Liver (tissue), 9 donors: ENCODE data around the gene STH. TPM values are rescaled to one million over a fixed set of nuclear protein-coding genes. Genes with fewer than 3 reads are reported as not detected.

Source experiments
- DNase-seq: peaks from one replicate; pipeline ENCODE4 v3.0.0-alpha.2; 2017; ENCODE audit warnings: low spot score
- H3K27ac ChIP-seq, 2 donors: one replicate each; pipeline ENCODE4 v1.7.0; 2013; ENCODE audit warnings: inconsistent platforms in 2 of 2, low read length in 2 of 2, control low read depth in 1 of 2, low read depth in 1 of 2, mild to moderate bottlenecking in 1 of 2
- H3K27me3 ChIP-seq, 4 donors: one replicate each; pipeline versions ENCODE4 v1.6.1 to v1.7.0; 2013; ENCODE audit warnings: low read length in 3 of 4, inconsistent platforms in 1 of 4, mild to moderate bottlenecking in 1 of 4, moderate library complexity in 1 of 4; ENCODE audit not compliant: control insufficient read depth in 4 of 4, insufficient read depth in 4 of 4
- H3K36me3 ChIP-seq, 4 donors: one replicate each; pipeline versions ENCODE4 v1.6.1 to v1.7.0; 2013; ENCODE audit warnings: low read length in 3 of 4, mild to moderate bottlenecking in 3 of 4, low read depth in 1 of 4, moderate library complexity in 1 of 4; ENCODE audit not compliant: control insufficient read depth in 4 of 4, insufficient read depth in 3 of 4
- H3K4me1 ChIP-seq, 4 donors: one replicate each; pipeline versions ENCODE4 v1.6.1 to v1.7.0; 2013; ENCODE audit warnings: low read length in 3 of 4, mild to moderate bottlenecking in 3 of 4, moderate library complexity in 1 of 4; ENCODE audit not compliant: control insufficient read depth in 4 of 4, insufficient read depth in 4 of 4
- H3K4me3 ChIP-seq, 3 donors: one replicate each; pipeline versions ENCODE4 v1.6.1 to v1.7.0; 2013; ENCODE audit warnings: low read length in 3 of 3, control low read depth in 1 of 3, low read depth in 1 of 3, mild to moderate bottlenecking in 1 of 3
- H3K9ac ChIP-seq, 2 donors: one replicate each; pipeline ENCODE4 v1.7.0; 2013; ENCODE audit warnings: low read length in 2 of 2, mild to moderate bottlenecking in 2 of 2, moderate library complexity in 2 of 2, control low read depth in 1 of 2, low read depth in 1 of 2
- H3K9me3 ChIP-seq, 4 donors: one replicate each; pipeline versions ENCODE4 v1.6.1 to v1.7.0; 2013; ENCODE audit warnings: low read length in 3 of 4; ENCODE audit not compliant: control insufficient read depth in 4 of 4
- ATF3 ChIP-seq: IDR thresholded peaks from 2 replicates; pipeline ENCODE4 v1.6.1; 2016; ENCODE audit warnings: antibody characterized with exemption
- EGR1 ChIP-seq, 2 donors: IDR thresholded peaks; 2 replicates each; pipeline ENCODE4 v1.6.1; 2016 to 2018; ENCODE audit warnings: antibody characterized with exemption in 2 of 2, low read depth in 2 of 2
- FOXA1 ChIP-seq: IDR thresholded peaks from 2 replicates; pipeline ENCODE4 v1.6.1; 2016; ENCODE audit warnings: antibody characterized with exemption
- FOXA2 ChIP-seq: IDR thresholded peaks from 2 replicates; pipeline ENCODE4 v1.6.1; 2016; ENCODE audit warnings: antibody characterized with exemption
- HNF4A ChIP-seq, 2 donors: conservative IDR thresholded peaks; 2 replicates each; pipeline ENCODE4 v1.6.1; 2016; ENCODE audit warnings: antibody characterized with exemption in 2 of 2, mild to moderate bottlenecking in 2 of 2
- JUND ChIP-seq, 2 donors: IDR thresholded peaks; 2 replicates each; pipeline ENCODE4 v1.6.1; 2016; ENCODE audit warnings: antibody characterized with exemption in 2 of 2
- RAD21 ChIP-seq, 2 donors: IDR thresholded peaks; 2 replicates each; pipeline ENCODE4 v1.6.1; 2016; ENCODE audit warnings: antibody characterized with exemption in 2 of 2, mild to moderate bottlenecking in 2 of 2
- RXRA ChIP-seq, 2 donors: IDR thresholded peaks; 2 replicates each; pipeline ENCODE4 v1.6.1; 2017 to 2018; ENCODE audit warnings: antibody characterized with exemption in 2 of 2, mild to moderate bottlenecking in 1 of 2
- YY1 ChIP-seq: IDR thresholded peaks from 2 replicates; pipeline ENCODE4 v1.6.1; 2016; ENCODE audit warnings: antibody characterized with exemption, mild to moderate bottlenecking
- WGBS: extraction: QIAGEN DNeasy Blood & Tissue Kit; methylation state at CpG from one replicate; pipeline ENCODE4 v1.1.7; 2013; 5-methylcytosine and 5-hydroxymethylcytosine counted together
- polyA plus RNA-seq, 2 donors: library from polyadenylated mRNA; stranded (reverse) in 1 of 2; unstranded in 1 of 2; fragments of 200-250 nt in 1 of 2; fragments of >200 nt in 1 of 2; fragmentation: Nextera tagmentation in 1 of 2; extraction: Ambion mirVana in 1 of 2; gene quantifications; one replicate each; pipeline versions ENCODE4 v1.2.1 to v1.2.3, GENCODE V29; 2013 to 2015
- total RNA-seq, 2 donors: library from RNA; depleted of rRNA; stranded (reverse); fragments of >200 nt; gene quantifications; one replicate each; pipeline ENCODE4 v1.2.3, GENCODE V29; 2014
- TF ChIP-seq, protein P1 (sequence below): IDR thresholded peaks from 2 replicates; pipeline ENCODE4 v1.6.1; 2016; ENCODE audit warnings: antibody characterized with exemption
- TF ChIP-seq, protein P2 (sequence below): IDR thresholded peaks from 2 replicates; pipeline ENCODE4 v1.6.1; 2016; ENCODE audit warnings: antibody characterized with exemption
- donor health status: healthy.
- donor health status: healthy.
- donor health status: healthy.
- donor health status: healthy.
- donor health status: healthy.

STH gene
- total and polyA plus RNA-seq, 4 donors = not detected

DNA sequence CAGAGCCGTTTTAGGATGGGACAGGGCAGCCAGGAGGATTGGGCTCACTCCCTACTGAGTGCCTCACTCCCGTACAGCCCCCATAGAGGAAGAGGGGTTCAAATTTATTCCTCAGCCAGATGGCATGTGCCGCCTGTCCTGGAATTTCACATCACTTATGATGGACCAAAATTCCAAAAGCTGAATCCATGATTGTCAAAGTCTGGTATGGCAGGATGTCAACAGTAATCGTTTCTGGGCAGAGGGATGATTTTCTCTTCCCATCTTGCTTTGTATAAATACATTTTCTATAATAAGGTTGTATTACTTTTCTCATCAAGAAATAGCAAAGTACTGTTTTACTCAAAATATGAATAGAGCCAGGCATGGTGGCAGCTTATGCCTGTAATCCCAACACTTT is 38.7 kb upstream of the STH start:
- WGBS = 81% methylated on average over 4 of the region's 4 CpGs
- no peak for TF ChIP-seq RXRA (IDR thresholded peaks at IDR 0.05)
- TF ChIP-seq HNF4A (conservative IDR thresholded peaks at IDR 0.05) = no peak
- TF ChIP-seq RAD21 (IDR thresholded peaks at IDR 0.05) = no peak
- no peak for TF ChIP-seq YY1
- no peak for TF ChIP-seq ATF3
- TF ChIP-seq EGR1 (IDR thresholded peaks at IDR 0.05; ENCODE audit: low read depth in 2 of 2) = no peak

GRCh38 chr17:45961206-45961605 is 37.8 kb upstream of the STH start:
- 83% methylated on average over 6 of the region's 6 CpGs for WGBS
- no peaks in the 10 kb centered on the region for H3K4me1 ChIP-seq

More for the DNA sequence above, 38.7 kb upstream of the STH start:
- Histone ChIP-seq H3K36me3 (no peaks in the 10 kb centered on the region), H3K4me1 (no peaks in the 10 kb centered on the region), H3K27me3 (no peaks in the 10 kb centered on the region), H3K4me3 (no peak overlapping the region), H3K27ac (no peak overlapping the region), H3K9ac (no peak overlapping the region), H3K9me3 (no peaks in the 10 kb centered on the region)
- no peak for DNase-seq

GRCh38 chr17:45962221-45962972 is 36.7 kb upstream of the STH start:
- Histone ChIP-seq H3K4me1 (no peaks in the 10 kb centered on the region), H3K36me3 (no peaks in the 10 kb centered on the region), H3K9ac (no peak overlapping the region), H3K27me3 (peaks cover 0 to 3% (median 0%) of the 10 kb centered on the region in 4 donors), H3K27ac (no peak overlapping the region), H3K4me3 (no peak overlapping the region), H3K9me3 (no peaks in the 10 kb centered on the region)
- no peak for TF ChIP-seq ATF3
- TF ChIP-seq, protein P1, sequence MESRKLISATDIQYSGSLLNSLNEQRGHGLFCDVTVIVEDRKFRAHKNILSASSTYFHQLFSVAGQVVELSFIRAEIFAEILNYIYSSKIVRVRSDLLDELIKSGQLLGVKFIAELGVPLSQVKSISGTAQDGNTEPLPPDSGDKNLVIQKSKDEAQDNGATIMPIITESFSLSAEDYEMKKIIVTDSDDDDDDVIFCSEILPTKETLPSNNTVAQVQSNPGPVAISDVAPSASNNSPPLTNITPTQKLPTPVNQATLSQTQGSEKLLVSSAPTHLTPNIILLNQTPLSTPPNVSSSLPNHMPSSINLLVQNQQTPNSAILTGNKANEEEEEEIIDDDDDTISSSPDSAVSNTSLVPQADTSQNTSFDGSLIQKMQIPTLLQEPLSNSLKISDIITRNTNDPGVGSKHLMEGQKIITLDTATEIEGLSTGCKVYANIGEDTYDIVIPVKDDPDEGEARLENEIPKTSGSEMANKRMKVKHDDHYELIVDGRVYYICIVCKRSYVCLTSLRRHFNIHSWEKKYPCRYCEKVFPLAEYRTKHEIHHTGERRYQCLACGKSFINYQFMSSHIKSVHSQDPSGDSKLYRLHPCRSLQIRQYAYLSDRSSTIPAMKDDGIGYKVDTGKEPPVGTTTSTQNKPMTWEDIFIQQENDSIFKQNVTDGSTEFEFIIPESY = no peak
- TF ChIP-seq FOXA1 = no peak
- no peak for DNase-seq
- WGBS = 95% methylated on average over 12 of the region's 12 CpGs

More at GRCh38 chr17:45961206-45961605, 37.8 kb upstream of the STH start:
- TF ChIP-seq, protein P2, sequence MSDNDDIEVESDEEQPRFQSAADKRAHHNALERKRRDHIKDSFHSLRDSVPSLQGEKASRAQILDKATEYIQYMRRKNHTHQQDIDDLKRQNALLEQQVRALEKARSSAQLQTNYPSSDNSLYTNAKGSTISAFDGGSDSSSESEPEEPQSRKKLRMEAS = no peak
- no peak for TF ChIP-seq FOXA2
- no peak for TF ChIP-seq RAD21 (IDR thresholded peaks at IDR 0.05)
- no peak for TF ChIP-seq JUND (IDR thresholded peaks at IDR 0.05)
- Histone ChIP-seq H3K27me3 (no peaks in the 10 kb centered on the region), H3K9me3 (no peaks in the 10 kb centered on the region), H3K4me3 (no peak overlapping the region), H3K9ac (no peak overlapping the region), H3K36me3 (no peaks in the 10 kb centered on the region), H3K27ac (no peak overlapping the region)
- DNase-seq = no peak
